Uterus (tissue), 4 donors: ENCODE results near the gene PEA15. TPM values are rescaled to one million over a fixed set of nuclear protein-coding genes. Genes with fewer than 3 reads are reported as not detected.

Source experiments
- DNase-seq, 2 donors: peaks; one replicate each; pipeline ENCODE4 v3.0.0-alpha.2; 2019 to 2020
- H3K27ac ChIP-seq, 2 donors: fragments of 200-600 bp; sonication (generic); 1 replicate in 1 of 2; 2 replicates in 1 of 2; pipeline ENCODE4 v1.5.1; 2016 to 2018
- H3K27me3 ChIP-seq, 2 donors: fragments of 200-600 bp; sonication (generic); one replicate each; pipeline ENCODE4 v1.5.1; 2018 to 2019; ENCODE audit warnings: control low read depth in 1 of 2
- H3K36me3 ChIP-seq, 2 donors: fragments of 200-600 bp; sonication (generic); one replicate each; pipeline ENCODE4 v1.5.1; 2019; ENCODE audit warnings: control low read depth in 1 of 2
- H3K4me1 ChIP-seq, 2 donors: fragments of 200-600 bp; sonication (generic); one replicate each; pipeline ENCODE4 v1.5.1; 2018 to 2019; ENCODE audit warnings: control low read depth in 1 of 2
- H3K4me3 ChIP-seq, 2 donors: fragments of 200-600 bp; sonication (generic); 1 replicate in 1 of 2; 2 replicates in 1 of 2; pipeline ENCODE4 v1.5.1; 2018 to 2019; ENCODE audit warnings: mild to moderate bottlenecking in 1 of 2
- H3K9me3 ChIP-seq, 2 donors: fragments of 200-600 bp; sonication (generic); one replicate each; pipeline ENCODE4 v1.5.1; 2019; ENCODE audit warnings: control low read depth in 1 of 2
- POLR2A ChIP-seq, 2 donors: fragments of 450-650 bp; IDR thresholded peaks; one replicate each; pipeline ENCODE4 v1.6.1; 2016; ENCODE audit warnings: antibody characterized with exemption in 2 of 2, mild to moderate bottlenecking in 1 of 2, moderate library complexity in 1 of 2
- intact Hi-C: fragments of 100-400 bp; cut with DNase I; formaldehyde crosslinking; loops from one replicate; pipeline ENCODE4 v1.15.1; 2023; ENCODE audit warnings: low total_unique reads
- total RNA-seq, 4 donors: library from RNA; depleted of rRNA in 3 of 4; stranded (reverse); fragments of >200 nt in 3 of 4; gene quantifications; one replicate each; pipeline versions ENCODE4 v1.1.0 to v1.2.4, GENCODE V29; 2014 to 2023
- TF ChIP-seq, protein P1 (sequence below), 4 experiments: fragments of 200-600 bp in 2 of 4; fragments of 450-650 bp in 2 of 4; sonication (generic) in 2 of 4; IDR thresholded peaks; one replicate each; pipeline ENCODE4 v1.5.1; 2016 to 2019; ENCODE audit warnings: antibody characterized with exemption in 4 of 4, mild to moderate bottlenecking in 2 of 4, moderate library complexity in 1 of 4
- donor health status: DM: yes; HTN: yes; CAD: no.

Gene PEA15
- total RNA-seq, 4 donors from 2014 or later, result 52.1 to 147 (median 81.7) TPM

DNA sequence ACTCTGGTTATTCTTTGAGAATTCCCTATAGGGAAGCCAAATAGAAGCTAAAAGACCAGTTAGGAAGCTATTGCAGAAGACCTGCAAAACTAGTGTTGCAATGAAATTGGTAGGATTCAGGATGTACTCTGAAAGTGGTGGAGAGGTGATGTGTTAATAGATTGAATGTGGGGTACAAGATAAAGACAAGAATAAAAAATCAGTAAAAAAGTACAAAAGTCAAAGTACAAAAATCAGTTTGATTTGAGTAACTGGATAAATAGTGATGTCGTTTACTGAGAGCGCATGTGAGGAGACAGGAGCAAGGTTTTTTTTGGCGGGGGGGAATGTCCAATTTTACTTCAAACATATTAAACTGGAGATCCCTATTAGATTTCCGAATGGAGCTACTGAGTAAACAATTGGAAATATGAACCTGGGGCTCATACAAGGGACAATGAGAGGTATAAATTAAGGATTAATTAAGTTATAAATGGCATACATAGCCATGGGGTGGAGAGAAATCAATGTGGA lies 59.7 kb downstream of the PEA15 start:
- intact Hi-C loops, result no loop called here
- Histone ChIP-seq H3K9me3 (no peaks in the 10 kb centered on the region), H3K27me3 (no peaks in the 10 kb centered on the region)

More for the DNA sequence above, 59.7 kb downstream of the PEA15 start:
- DNase-seq, result no peak
- Histone ChIP-seq H3K27ac (no peak overlapping the region), H3K36me3 (no peaks in the 10 kb centered on the region), H3K4me3 (no peak overlapping the region), H3K4me1 (peaks cover 0 to 5% of the 10 kb centered on the region in 2 donors)
- TF ChIP-seq, protein P1, sequence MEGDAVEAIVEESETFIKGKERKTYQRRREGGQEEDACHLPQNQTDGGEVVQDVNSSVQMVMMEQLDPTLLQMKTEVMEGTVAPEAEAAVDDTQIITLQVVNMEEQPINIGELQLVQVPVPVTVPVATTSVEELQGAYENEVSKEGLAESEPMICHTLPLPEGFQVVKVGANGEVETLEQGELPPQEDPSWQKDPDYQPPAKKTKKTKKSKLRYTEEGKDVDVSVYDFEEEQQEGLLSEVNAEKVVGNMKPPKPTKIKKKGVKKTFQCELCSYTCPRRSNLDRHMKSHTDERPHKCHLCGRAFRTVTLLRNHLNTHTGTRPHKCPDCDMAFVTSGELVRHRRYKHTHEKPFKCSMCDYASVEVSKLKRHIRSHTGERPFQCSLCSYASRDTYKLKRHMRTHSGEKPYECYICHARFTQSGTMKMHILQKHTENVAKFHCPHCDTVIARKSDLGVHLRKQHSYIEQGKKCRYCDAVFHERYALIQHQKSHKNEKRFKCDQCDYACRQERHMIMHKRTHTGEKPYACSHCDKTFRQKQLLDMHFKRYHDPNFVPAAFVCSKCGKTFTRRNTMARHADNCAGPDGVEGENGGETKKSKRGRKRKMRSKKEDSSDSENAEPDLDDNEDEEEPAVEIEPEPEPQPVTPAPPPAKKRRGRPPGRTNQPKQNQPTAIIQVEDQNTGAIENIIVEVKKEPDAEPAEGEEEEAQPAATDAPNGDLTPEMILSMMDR (IDR thresholded peaks at IDR 0.05), result no peak
- TF ChIP-seq POLR2A (IDR thresholded peaks at IDR 0.05), result no peak

Other genes with a start within 250 kb of the PEA15 start
- 1 to 10 TPM; 1.8 to 9.4 (median 7.5) TPM for gene PIGM, start 173.4 kb upstream of the PEA15 start, total RNA-seq
- under 1 TPM in 1 of 4 donors, not detected in 3; 0.58 TPM for gene KCNJ10, start 135.2 kb upstream of the PEA15 start, total RNA-seq
- under 1 TPM in 1 of 4 donors, not detected in 3; 0.28 TPM for gene KCNJ9, start 123.8 kb upstream of the PEA15 start, total RNA-seq
- 10 to 100 TPM in 3 of 4 donors, 1 to 10 TPM in 1; 5.4 to 41.4 (median 26.9) TPM for gene IGSF8, start 106.8 kb upstream of the PEA15 start, total RNA-seq
- gene ATP1A2, start 89.6 kb upstream of the PEA15 start, total RNA-seq, result 10 to 100 TPM in 3 of 4 donors, 1 to 10 TPM in 1; 1.2 to 36.8 (median 13.4) TPM
- gene ATP1A4, start 53.8 kb upstream of the PEA15 start, total RNA-seq, result 1 to 10 TPM in 1 of 4 donors, not detected in 3; 1.5 TPM
- under 1 TPM in 3 of 4 donors, not detected in 1; 0.26 to 0.48 (median 0.34) TPM for gene CASQ1, start 14.8 kb upstream of the PEA15 start, total RNA-seq
- 100 to 1,000 TPM in 2 of 4 donors, 10 to 100 TPM in 2; 36.8 to 167 (median 94.8) TPM for gene DCAF8, start 57.2 kb downstream of the PEA15 start, total RNA-seq
- 10 to 100 TPM; 45.1 to 77.5 (median 59.8) TPM for gene PEX19, start 79.7 kb downstream of the PEA15 start, total RNA-seq
- 100 to 1,000 TPM in 2 of 4 donors, 10 to 100 TPM in 2; 71.2 to 211 (median 130) TPM for gene COPA, start 137.9 kb downstream of the PEA15 start, total RNA-seq
- gene NCSTN, start 138.0 kb downstream of the PEA15 start, total RNA-seq, result 10 to 100 TPM; 18.2 to 69.1 (median 56.4) TPM
- not detected for gene NHLH1, start 161.7 kb downstream of the PEA15 start, total RNA-seq
- 10 to 100 TPM in 1 of 4 donors, 1 to 10 TPM in 2, under 1 TPM in 1; 0.26 to 14.1 (median 4.7) TPM for gene VANGL2, start 195.2 kb downstream of the PEA15 start, total RNA-seq